ENCODE data around the gene NKX2-1. TPM values are rescaled to one million over a fixed set of nuclear protein-coding genes. Genes with fewer than 3 reads are reported as not detected.
"Not testable (repeated sequence)": the region's sequence is repeated elsewhere in the genome, so short reads cannot be mapped to it uniquely, and the experiment has no call there.

NKX2-1 gene
- total RNA-seq, result not detected

- Mint-ChIP-seq H3K27ac (no peak within 1 kb of the TSS), H3K27me3 (peaks cover 92% of the 10 kb centered on the region), H3K4me1 (peaks cover 20% of the 10 kb centered on the region), H3K9me3 (peaks cover 3% of the 10 kb centered on the region), H3K4me3 (peak within 1 kb of the TSS; percentile 59), H3K36me3 (peaks cover 2% of the 10 kb centered on the region)
- no peak for DNase-seq
Observed at GRCh38 chr14:36519431-36520321, at the start of gene NKX2-1. NKX2-1 (minus strand) TSS chr14:36520232; CDS start chr14:36520129, 103 bp downstream.

- Mint-ChIP-seq H3K9me3 (no peaks in the 10 kb centered on the region), H3K4me1 (peaks cover 2% of the 10 kb centered on the region), H3K36me3 (no peaks in the 10 kb centered on the region), H3K27ac (no peak overlapping the region), H3K4me3 (no peak overlapping the region), H3K27me3 (peaks cover 16% of the 10 kb centered on the region)
- peak; percentile 26 for DNase-seq
Observed at GRCh38 chr14:36556811-36557433, 36.9 kb upstream of the NKX2-1 start.

DNA sequence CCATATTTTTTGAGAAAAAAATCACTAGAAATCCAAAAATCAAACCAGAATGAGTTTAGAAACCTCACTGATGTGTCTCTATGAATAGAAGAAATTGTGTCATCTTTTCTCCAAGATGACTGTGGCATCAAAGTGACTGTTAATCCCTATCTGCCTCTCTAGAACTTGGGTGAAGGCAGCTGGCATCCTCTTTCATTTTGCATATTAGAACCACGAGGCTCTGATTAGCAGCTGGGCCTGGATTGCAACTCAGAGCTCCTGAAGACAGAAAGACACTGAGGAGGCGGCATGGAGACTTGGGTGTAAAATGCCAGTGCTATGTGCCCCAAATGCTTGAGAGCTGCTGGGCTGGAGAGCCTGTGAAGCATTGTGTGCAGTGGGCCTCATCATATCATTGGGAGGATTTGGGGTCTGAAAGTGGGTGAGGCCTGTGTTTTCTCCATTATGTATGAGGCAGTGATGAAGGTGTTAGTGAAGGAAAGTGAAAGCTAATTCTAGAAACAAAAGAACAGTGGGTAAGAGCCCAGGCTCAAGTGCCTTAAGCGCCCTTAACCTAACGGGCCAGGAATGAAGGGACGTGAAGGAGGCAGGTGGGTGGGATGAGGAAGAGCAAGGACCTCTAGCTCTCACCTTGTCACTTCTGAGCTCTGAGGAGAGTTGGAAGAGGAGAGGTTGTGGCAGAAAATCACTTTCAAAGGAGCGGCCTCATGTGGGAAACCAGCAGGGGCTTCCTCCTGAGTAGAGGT lies 36.1 kb upstream of the NKX2-1 start:
- Mint-ChIP-seq H3K36me3 (no peaks in the 10 kb centered on the region), H3K27me3 (peaks cover 9% of the 10 kb centered on the region), H3K27ac (no peak overlapping the region), H3K4me3 (no peak overlapping the region), H3K9me3 (no peaks in the 10 kb centered on the region), H3K4me1 (peaks cover 2% of the 10 kb centered on the region)
- no peak for DNase-seq

DNA sequence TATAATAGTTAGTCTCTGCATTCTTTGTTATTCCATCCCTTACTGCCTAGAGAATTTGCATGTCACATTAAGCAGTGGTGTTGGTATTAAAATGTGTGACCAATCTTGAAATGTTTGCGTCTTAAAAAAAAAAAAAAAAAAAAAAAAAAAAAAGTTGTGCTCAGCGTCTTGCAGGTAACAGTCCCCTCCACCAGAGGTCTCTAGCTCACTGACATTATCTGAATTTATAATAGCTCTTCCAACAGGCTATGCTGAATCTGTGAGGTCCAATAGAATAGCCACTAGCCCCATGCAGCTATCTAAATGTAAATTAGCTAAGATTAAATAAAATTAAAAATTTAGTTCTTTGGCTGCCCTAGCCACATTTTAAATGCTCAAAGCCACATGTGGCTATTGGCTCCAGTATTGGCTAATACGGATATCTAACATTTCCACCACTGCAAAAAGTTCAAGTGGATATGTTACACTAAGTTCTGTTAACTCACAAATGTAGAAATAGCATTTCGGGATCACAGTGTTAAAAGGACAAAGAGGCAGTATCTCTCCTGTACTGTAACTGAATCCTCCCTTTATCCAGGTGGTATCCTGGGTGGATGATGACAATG lies 33.7 kb upstream of the NKX2-1 start:
- H3K27me3 Mint-ChIP-seq, result peaks cover 12% of the 10 kb centered on the region
- H3K9me3 Mint-ChIP-seq, result no peaks in the 10 kb centered on the region
- H3K36me3 Mint-ChIP-seq, result no peaks in the 10 kb centered on the region
- peaks cover 2% of the 10 kb centered on the region for H3K4me1 Mint-ChIP-seq
- H3K27ac Mint-ChIP-seq, result no peak overlapping the region
- no peak for DNase-seq
- H3K4me3 Mint-ChIP-seq, result no peak overlapping the region

DNA sequence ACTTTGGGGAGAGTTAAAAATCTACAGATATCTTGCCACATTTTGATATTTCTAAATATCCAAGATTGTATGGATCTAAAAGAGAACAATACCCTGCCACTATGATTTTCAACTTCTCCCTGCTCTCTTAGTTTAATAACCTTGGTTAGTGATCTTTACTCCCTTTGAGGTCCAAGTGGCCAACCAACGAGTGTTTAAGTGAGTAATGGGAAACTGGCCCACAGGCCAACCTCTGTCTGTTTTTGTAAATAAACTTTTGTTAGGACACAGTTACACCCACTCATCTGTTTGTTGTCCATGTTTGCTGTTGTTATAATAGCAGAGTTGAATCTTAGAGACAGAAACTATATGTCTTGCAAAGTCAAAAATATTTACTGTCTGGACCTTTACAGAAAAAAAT lies 30.9 kb upstream of the NKX2-1 start:
- no peak overlapping the region for H3K4me3 Mint-ChIP-seq
- H3K9me3 Mint-ChIP-seq, result no peaks in the 10 kb centered on the region
- H3K27ac Mint-ChIP-seq, result no peak overlapping the region
- H3K36me3 Mint-ChIP-seq, result no peaks in the 10 kb centered on the region
- DNase-seq, result no peak
- H3K27me3 Mint-ChIP-seq, result peaks cover 16% of the 10 kb centered on the region
- H3K4me1 Mint-ChIP-seq, result no peaks in the 10 kb centered on the region

DNA sequence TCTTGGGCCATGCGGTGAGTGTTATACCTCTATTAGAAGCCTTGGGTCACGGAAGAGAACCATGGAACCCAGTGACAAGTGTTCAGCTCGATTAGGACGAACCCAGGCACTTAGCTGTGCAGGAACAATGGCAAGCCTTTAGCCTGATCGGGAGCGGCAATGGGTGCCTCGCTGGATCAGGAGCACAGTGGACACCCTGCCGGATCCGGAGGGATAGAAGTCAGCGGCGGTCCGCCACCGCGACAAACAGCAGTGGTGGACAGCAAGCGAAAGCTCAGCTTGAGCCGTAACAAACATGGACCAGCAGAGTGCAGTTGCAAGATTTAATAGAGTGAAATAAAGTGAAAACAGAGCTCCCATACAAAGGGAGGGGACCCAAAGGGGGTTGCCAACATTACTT lies 24.2 kb upstream of the NKX2-1 start:
- not testable (repeated sequence) for H3K27ac Mint-ChIP-seq, H3K36me3 Mint-ChIP-seq, DNase-seq, H3K4me1 Mint-ChIP-seq, H3K4me3 Mint-ChIP-seq, H3K9me3 Mint-ChIP-seq
- peaks cover 30% of the 10 kb centered on the region for H3K27me3 Mint-ChIP-seq

DNA sequence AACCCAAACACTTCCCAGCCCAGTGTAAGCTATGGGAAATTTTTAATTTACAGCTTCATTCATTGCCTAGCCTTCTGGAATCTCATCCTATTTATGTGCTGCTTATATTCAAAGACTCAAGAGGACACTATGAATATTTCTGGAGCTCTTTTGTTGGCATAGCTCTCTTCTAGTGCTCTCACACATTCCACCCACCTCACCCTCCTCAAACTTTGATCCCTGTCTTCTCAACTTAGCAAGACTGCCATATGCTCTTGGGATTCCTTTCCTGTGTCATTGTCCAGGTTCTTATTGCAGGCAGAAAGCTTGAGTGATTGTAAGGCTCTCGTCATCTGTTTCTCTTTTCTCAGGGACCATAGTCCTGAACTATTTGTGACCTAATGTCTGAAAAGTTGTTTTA lies 18.0 kb upstream of the NKX2-1 start:
- no peak overlapping the region for H3K27ac Mint-ChIP-seq

DNA sequence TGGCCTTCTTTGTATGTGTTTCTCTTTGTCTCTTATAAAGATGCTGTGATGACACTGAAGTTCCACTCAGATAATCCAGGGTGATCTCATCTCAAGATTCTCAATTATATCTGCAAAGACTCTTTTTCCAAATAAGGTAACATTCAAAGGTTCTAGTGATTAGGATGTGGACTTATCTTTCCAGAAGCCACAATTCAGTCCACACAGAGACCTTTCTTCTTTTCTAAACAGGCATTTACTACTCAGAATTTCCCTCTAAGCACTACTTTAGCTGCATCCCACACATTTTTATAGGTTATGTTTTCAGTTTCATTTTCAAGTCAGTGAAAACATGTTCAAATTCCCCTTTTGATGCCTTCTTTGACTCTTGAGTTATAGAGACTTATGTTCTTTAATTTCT lies 9.0 kb upstream of the NKX2-1 start:
- peaks cover 18% of the 10 kb centered on the region for H3K9me3 Mint-ChIP-seq
- H3K4me3 Mint-ChIP-seq, result no peak overlapping the region
- peaks cover 69% of the 10 kb centered on the region for H3K27me3 Mint-ChIP-seq
- H3K4me1 Mint-ChIP-seq, result peaks cover 13% of the 10 kb centered on the region
- peak overlapping the region; percentile 22 for H3K27ac Mint-ChIP-seq
- no peak for DNase-seq
- peaks cover 8% of the 10 kb centered on the region for H3K36me3 Mint-ChIP-seq

More for the DNA sequence above, 18.0 kb upstream of the NKX2-1 start:
- Mint-ChIP-seq H3K36me3 (peaks cover 2% of the 10 kb centered on the region), H3K27me3 (peaks cover 39% of the 10 kb centered on the region), H3K4me1 (no peaks in the 10 kb centered on the region), H3K4me3 (no peak overlapping the region), H3K9me3 (peaks cover 9% of the 10 kb centered on the region)
- no peak for DNase-seq

- DNase-seq, result no peak
- H3K9me3 Mint-ChIP-seq, result peaks cover 21% of the 10 kb centered on the region
- H3K27ac Mint-ChIP-seq, result no peak overlapping the region
- peaks cover 83% of the 10 kb centered on the region for H3K27me3 Mint-ChIP-seq
- H3K36me3 Mint-ChIP-seq, result peaks cover 9% of the 10 kb centered on the region
- peaks cover 21% of the 10 kb centered on the region for H3K4me1 Mint-ChIP-seq
- no peak overlapping the region for H3K4me3 Mint-ChIP-seq
Observed at GRCh38 chr14:36525746-36526099, 5.7 kb upstream of the NKX2-1 start.

- DNase-seq, result no peak
Observed at GRCh38 chr14:36524874-36525745, 5.1 kb upstream of the NKX2-1 start.

DNA sequence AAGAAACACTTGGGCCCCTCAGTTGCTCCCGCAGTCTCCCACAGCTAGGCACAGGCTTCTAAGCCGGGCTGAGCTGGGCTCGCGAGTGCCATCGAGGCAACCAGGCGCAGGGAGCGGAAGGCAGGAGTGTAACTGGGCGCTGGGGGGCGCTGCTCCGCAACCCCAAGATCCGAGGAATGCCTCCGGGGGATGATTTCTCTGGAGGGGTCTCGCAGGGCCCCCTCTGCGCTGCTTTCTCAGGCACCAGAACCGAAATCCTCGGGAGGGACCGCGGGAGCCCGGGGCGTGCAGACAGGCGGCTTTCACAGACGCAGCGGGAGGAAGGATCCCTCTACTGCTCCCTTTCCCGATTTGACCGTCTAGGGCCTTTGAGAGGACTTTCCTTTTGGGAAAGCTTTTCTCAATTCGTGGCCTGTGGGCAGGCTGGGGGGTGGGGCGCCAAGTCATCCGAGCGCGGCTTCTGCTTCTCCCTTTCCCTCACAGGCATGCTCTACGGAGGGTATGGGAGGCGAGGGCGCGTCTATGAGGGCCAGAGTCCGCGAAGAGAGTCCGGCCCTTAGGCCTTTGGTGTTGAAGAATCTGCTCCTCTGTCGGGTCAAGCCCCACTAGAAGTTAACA lies 4.3 kb upstream of the NKX2-1 start:
- Mint-ChIP-seq H3K27ac (no peak overlapping the region), H3K27me3 (peaks cover 96% of the 10 kb centered on the region), H3K9me3 (peaks cover 18% of the 10 kb centered on the region), H3K36me3 (peaks cover 9% of the 10 kb centered on the region), H3K4me3 (no peak overlapping the region), H3K4me1 (peaks cover 22% of the 10 kb centered on the region)
- no peak for DNase-seq

More at GRCh38 chr14:36524874-36525745, 5.1 kb upstream of the NKX2-1 start:
- peaks cover 21% of the 10 kb centered on the region for H3K9me3 Mint-ChIP-seq
- no peak overlapping the region for H3K27ac Mint-ChIP-seq
- no peak overlapping the region for H3K4me3 Mint-ChIP-seq
- H3K27me3 Mint-ChIP-seq, result peaks cover 88% of the 10 kb centered on the region
- peaks cover 9% of the 10 kb centered on the region for H3K36me3 Mint-ChIP-seq
- peaks cover 21% of the 10 kb centered on the region for H3K4me1 Mint-ChIP-seq

DNA sequence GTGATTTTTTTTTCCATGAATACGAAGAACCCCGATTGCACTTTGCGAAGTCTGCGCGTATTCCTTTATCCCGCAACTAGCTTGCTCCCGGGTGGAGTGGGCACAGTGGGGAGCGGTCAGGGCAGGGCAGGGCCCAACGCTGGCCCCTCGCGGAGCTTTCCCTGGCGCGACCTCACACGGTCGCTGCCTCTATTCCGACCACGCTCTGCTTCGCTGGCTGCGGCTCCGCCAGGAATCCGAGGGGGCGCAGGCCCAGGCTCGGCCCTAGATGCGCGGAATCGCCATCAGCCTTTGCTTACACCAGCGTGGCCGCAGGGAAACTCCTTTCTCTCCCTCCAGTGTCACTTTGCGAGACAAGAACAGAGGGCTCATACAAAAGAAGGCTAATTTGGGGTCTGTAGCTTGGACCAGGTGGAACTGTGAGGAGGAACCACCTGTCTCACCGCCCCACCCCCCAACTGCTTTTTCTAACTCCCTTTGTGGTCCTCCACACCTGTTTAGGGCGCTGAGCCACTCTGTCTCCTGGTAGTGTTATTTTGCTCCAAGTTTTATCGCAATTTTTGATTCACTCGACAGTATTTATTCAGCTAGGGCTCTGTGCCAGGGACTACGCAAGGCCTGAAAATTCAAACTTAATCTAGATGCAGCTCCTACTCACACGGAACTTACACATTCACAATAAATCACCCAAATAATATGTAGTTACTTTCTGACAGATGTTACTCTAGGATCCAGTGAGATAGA lies 3.1 kb upstream of the NKX2-1 start:
- H3K4me3 Mint-ChIP-seq, result no peak overlapping the region

GRCh38 chr14:36522347-36522971 lies 2.4 kb upstream of the NKX2-1 start:
- Mint-ChIP-seq H3K27me3 (peaks cover 94% of the 10 kb centered on the region), H3K27ac (no peak overlapping the region), H3K9me3 (peaks cover 7% of the 10 kb centered on the region), H3K4me1 (peaks cover 17% of the 10 kb centered on the region), H3K4me3 (no peak overlapping the region), H3K36me3 (peaks cover 4% of the 10 kb centered on the region)
- DNase-seq, result no peak

More for the DNA sequence above, 3.1 kb upstream of the NKX2-1 start:
- Mint-ChIP-seq H3K27me3 (peaks cover 99% of the 10 kb centered on the region), H3K36me3 (peaks cover 7% of the 10 kb centered on the region), H3K9me3 (peaks cover 11% of the 10 kb centered on the region), H3K4me1 (peaks cover 17% of the 10 kb centered on the region), H3K27ac (no peak overlapping the region)
- DNase-seq, result no peak
